Stimulated activated CD8-positive, alpha-beta memory T cell treated with anti-CD3 and anti-CD28 coated beads, Interleukin-12 subunit alpha, Interleukin-12 subunit beta, amount 100 ng/mL, for 1 hour (primary cell): ENCODE measurements around the gene KANK3.
"Not testable (repeated sequence)": the region's sequence is repeated elsewhere in the genome, so short reads cannot be mapped to it uniquely, and the experiment has no call there.

Experiments used
- DNase-seq: peaks from one replicate; pipeline ENCODE4 v3.0.0-alpha.2; 2020; ENCODE audit warnings: low read depth

KANK3 gene

DNA sequence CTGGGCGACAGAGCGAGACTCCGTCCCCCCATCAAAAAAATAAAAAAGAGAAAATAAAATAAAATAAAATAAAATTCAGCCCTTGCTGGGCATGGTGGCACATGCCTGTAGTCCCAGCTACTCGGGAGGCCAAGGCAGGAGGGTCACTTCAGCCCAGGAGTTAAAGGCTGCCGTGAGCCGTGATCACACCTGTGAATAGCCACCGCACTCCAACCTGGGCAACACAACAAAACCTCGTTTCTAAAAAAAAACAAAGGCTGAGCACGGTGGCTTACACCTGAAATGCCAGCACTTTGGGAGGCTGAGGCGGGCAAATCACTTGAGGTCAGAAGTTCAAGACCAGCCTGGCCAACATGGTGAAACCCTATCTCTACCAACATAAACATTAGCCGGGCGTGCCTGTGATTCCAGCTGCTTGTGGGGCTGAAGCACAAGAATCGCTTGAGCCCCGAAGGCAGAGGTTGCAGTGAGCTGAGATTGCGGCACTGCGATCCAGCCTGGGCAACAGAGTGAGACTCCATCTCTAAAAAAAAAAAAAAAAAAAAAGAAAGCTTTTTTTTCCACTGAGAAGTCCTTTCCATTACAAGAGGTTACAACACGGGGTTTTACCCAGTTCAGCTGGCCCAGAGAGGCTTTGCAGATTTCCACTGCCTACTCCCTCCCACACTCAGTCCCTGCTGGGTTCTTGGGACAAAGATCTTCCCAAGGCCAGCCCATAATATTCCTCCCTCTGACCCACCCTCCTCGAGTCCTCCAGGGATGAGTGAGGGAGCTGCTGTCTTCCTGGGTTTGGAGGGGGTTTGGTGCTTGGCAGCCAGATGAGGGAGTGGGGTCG is 27.3 kb upstream of the KANK3 start:
- no peak for DNase-seq

GRCh38 chr19:8367327-8368001 is 24.4 kb upstream of the KANK3 start:
- DNase-seq: no peak

GRCh38 chr19:8366961-8367326 is 23.9 kb upstream of the KANK3 start:
- DNase-seq: no peak

- DNase-seq: no peak
Measured at GRCh38 chr19:8366121-8366581, 23.1 kb upstream of the KANK3 start.

DNA sequence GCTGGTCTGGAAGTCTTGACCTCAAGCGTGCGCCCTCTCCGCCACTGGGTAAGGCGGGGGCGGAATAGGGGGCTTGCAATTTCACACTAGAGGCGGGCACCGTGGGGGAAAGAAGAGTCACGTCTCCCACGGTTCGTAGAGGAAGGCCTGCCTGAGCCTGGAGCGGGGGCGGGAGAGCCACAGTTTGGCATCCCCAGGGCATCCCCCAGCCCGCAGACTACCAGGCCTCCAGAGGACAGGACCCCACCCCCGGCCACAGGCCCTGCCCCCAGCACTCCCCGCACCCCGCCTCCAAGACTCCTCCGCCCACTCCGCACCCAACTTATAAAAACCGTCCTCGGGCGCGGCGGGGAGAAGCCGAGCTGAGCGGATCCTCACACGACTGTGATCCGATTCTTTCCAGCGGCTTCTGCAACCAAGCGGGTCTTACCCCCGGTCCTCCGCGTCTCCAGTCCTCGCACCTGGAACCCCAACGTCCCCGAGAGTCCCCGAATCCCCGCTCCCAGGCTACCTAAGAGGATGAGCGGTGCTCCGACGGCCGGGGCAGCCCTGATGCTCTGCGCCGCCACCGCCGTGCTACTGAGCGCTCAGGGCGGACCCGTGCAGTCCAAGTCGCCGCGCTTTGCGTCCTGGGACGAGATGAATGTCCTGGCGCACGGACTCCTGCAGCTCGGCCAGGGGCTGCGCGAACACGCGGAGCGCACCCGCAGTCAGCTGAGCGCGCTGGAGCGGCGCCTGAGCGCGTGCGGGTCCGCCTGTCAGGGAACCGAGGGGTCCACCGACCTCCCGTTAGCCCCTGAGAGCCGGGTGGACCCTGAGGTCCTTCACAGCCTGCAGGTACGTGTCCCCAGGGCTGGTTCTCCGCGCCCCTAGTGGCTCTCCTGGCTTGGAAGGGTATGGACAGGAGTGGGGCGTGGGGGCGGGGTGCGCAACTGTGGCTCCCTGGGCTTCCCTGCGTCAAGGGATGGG is 21.0 kb upstream of the KANK3 start, which contains the start of gene ANGPTL4:
ANGPTL4 (plus strand) TSS at position 353 of the 969 bp plus-strand sequence; CDS start at position 520, 167 bp downstream.
- DNase-seq: no peak

DNA sequence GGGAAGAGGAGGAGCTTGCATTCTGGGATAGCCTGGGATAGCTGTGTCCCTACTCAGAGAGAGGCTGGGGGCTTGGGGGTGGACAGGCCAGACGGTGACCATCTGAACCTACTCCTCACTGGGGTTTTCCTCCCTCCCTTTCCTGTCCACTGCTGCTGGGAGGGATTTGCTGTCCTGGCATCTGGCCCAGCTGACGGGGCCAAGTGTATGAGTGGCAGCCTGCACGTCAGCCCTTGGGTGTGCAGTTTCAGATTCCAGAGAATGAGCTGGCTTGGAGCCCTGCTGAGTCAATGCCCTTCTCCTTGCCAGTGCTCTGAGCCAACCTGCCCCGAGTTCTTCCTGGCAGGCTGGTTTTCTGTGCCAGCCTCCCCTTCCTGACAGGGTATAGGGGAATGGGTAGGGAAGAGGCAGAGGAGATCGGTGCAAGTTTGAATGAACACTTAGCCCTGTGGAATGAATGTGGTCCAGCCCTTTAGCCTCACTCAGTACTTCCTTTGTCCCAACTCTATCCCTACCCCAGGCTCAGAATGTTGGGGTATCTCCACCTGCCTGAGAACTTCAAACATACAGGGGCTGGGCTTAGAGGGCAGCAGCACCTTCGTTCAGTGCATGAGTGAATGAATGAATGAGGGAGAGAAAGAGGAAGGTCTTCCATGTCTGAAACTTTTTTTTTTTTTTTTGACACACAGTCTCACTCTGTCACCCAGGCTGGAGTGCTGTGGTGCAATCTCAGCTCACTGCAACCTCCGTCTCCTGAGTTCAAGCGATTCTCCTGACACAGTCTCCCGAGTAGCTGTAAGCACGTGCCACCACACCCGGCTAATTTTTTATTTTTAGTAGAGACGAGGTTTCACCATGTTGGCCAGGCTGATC is 19.1 kb upstream of the KANK3 start:
- no peak for DNase-seq

- no peak for DNase-seq
Measured at GRCh38 chr19:8360196-8360595, 17.1 kb upstream of the KANK3 start.

DNA sequence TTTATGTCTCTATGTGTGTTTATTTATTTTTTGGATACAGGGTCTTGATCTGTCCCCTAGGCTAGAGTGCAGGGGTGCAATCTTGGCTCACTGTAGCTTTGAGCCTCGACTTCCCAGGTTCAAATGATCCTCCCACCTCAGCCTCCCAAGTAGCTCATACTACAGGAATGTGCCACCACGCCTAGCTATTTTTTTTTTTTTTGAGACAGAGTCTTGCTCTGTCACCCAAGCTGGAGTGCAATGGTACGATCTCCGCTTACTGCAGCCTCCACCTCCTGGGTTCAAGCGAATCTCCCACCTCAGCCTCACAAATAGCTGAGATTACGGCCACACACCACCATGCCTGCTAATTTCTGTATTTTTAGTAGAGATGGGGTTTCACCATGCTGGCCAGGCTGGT is 15.9 kb upstream of the KANK3 start:
- DNase-seq: no peak

GRCh38 chr19:8357007-8357521 is 14.0 kb upstream of the KANK3 start:
- no peak for DNase-seq

- no peak for DNase-seq
Measured at GRCh38 chr19:8355631-8356402, 12.8 kb upstream of the KANK3 start.

- DNase-seq: not testable (repeated sequence)
Measured at GRCh38 chr19:8352845-8353244, 9.8 kb upstream of the KANK3 start.

DNA sequence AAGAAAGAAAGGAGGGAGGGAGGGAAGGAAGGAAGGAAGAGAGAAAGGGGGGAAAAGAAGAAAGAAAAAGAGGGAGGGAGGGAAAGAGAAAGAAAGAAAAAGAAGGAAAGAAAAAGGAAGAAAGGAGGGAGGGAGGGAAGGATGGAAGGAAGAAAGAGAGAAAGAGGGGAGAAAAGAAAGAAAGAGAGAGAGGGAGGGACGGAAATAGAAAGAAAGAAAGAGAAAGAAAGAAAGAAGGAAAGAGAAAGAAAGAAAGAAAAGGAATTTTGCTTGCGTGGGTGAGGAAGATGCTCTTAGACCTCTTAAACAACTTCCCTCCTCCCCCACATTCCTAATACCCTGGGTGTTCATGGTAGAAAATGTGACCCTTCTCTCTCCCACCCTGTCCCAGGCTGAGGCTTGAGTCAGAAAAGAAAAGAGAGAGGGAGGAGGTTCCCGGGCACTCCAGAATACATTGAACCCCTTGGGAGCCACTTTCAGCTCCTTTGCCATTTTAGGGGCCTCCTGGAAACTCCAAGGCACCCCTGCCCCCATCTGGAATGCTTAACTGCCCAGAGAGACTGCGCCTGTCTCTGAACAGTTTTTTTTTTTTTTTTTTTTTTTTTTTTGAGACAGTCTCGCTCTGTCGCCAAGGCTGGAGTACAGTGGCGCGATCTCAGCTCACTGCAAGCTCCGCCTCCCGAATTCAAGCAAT is 9.2 kb upstream of the KANK3 start:
- no peak for DNase-seq

DNA sequence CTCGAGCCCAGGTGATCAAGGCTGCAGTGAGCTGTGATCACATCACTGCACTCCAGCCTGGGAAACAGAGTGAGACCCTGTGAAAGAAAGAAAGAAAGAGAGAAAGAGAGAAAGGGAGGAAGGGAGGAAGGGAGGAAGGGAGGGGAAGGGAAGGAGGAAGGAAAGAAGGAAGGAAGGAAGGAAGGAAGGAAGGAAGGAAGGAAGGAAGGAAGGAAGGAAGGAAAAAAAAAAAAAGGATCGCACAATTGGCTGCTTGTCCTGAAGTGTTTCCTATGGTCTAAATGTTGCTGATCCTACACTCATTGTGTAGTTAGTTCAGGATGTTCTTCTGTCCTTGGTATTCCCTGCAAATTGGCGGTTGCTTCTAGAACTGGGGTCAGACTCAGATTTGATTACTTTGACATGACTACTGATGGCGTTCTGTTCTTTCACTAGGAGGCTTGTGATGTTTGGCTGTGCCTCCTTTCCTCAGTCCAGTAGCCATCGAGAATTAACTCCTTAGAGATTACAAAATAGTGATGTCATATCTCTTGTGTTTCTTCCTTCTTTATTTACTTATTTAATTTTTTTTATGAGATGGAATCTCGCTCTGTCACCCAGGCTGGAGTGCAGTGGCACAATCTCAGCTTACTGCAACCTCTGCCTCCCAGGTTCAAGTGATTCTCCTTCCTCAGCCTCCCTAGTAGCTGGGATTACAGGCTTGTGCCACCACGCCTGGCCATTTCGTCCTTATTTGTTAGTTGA is 6.7 kb upstream of the KANK3 start:
- DNase-seq: not testable (repeated sequence)

- no peak for DNase-seq
Measured at GRCh38 chr19:8343483-8343844, 402 bp upstream of the KANK3 start.

- DNase-seq: no peak
Measured at GRCh38 chr19:8342316-8342683, 762 bp downstream of the KANK3 start.

DNA sequence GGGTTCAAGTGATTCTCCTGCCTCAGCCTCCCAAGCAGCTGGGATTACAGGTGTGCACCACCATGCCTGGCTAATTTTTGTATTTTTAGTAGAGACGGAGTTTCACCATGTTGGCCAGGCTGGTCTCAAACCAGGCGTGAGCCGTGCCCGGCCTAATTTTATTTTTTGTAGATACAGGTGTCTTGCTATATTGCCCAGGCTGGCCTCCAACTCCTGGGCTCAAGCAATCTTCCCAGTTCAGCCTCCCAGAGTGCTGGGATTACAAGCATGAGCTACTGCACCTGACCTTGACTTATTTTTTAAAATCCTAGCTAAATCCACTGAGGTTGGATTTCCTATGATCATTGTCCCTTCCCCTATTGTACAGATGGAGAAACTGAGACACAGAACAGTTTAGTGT is 1.6 kb downstream of the KANK3 start:
- DNase-seq: not testable (repeated sequence)

GRCh38 chr19:8340341-8341096 is 2.5 kb downstream of the KANK3 start:
- DNase-seq: no peak

DNA sequence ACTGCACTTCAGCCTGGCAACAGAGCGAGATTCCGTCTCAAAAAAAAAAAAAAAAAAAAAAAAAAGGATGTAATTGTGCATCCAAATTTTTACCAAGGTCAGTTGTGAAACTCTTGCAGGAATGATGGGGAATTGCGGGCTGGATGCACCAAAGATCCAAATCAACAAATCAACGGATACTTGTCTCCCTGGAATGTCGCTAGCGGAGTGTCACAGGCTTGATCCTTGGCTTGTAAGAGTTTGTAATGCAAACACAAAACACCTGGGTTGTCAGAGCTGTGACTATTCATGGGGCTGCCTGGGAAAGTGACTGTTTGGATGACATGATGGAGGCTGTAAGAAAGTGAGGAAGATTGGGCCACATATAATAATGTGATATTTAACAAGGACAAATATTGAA is 4.2 kb downstream of the KANK3 start:
- no peak for DNase-seq
